DOHH2 (cell line): ENCODE results near the gene PCCB.

ENCODE experiments used
- CTCF ChIP-seq: fragments of 200-600 bp; sonication (generic); IDR thresholded peaks from one replicate; pipeline ENCODE4 v1.5.1; 2014; ENCODE audit warnings: antibody characterized with exemption, mild to moderate bottlenecking, low read depth, low read length; ENCODE audit not compliant: poor library complexity, severe bottlenecking
- EZH2phosphoT487 ChIP-seq: fragments of 200-600 bp; sonication (generic); IDR thresholded peaks from 2 replicates; pipeline ENCODE4 v1.6.1; 2017; ENCODE audit warnings: borderline replicate concordance, mild to moderate bottlenecking, antibody characterized with exemption, low read length, moderate library complexity, mixed read lengths

DNA sequence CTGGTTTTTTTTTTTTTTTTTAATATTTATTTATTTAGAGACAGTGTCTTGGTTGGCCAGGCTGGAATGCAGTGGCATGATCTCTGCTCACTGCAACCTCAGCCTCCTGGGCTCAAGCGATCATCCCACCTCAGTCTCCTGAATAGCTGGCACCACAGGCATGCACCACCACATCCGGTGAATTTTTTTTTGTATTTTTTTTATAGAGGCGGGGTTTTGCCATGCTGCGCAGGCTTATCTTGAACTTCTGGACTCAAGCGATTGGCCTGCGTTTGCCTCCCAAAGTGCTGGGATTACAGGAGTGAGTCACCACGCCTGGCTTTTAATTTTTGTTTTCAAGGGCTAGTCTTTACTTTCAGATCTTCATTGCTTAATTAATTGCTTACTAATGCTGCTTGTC lies 13.1 kb downstream of the PCCB start:
- TF ChIP-seq CTCF (no peak), EZH2phosphoT487 (no peak)
